Endothelial cell of umbilical vein (primary cell): ENCODE results near the gene PCF11. TPM values are rescaled to one million over a fixed set of nuclear protein-coding genes. Genes with fewer than 3 reads are reported as not detected.
A peak's percentile ranks its signal among the peaks of the same experiment; 100 is the strongest.

Source experiments
- BruUV-seq: library from RNA; stranded (reverse); fragments of 400-500 nt; replicated peaks from 2 replicates; lab custom pipeline; 2021; lab: Mats Ljungman, UMichigan
- CTCF ChIA-PET: fragments of 300-600, 350-600 bp; sonication (Branson Sonifier 250); formaldehyde crosslinking; loops from one replicate; lab custom pipeline; 2021; ENCODE audit warnings: antibody characterized with exemption, inconsistent platforms; lab: Charles Lee
- POLR2A ChIA-PET: fragments of 300-600, 350-600 bp; sonication (Branson Sonifier 250); formaldehyde crosslinking; loops from one replicate; lab custom pipeline; 2021; ENCODE audit warnings: antibody characterized with exemption, inconsistent platforms; lab: Charles Lee
- DNase-seq: peaks from one replicate; pipeline ENCODE4 v3.0.0-alpha.2; 2011; ENCODE audit warnings: low read depth, low spot score
- FAIRE-seq: peaks from 2 replicates; lab custom pipeline; 2011; peaks lifted over from hg19 to GRCh38; lab: Jason Lieb, UNC
- H2AFZ ChIP-seq: 2 replicates; pipeline ENCODE4 v1.6.0; 2012; ENCODE audit warnings: low read depth, low read length, control low read depth, inconsistent platforms
- H3K27ac ChIP-seq: 2 replicates; pipeline ENCODE4 v1.5.1; 2011; ENCODE audit warnings: low read depth, mild to moderate bottlenecking, control low read depth, low read length, moderate library complexity; ENCODE audit not compliant: insufficient read depth
- H3K27me3 ChIP-seq, 2 experiments: 2 replicates each; pipeline versions ENCODE4 v1.6.0 to v1.6.1; 2011; ENCODE audit warnings: low read length in 2 of 2, mixed read lengths in 1 of 2; ENCODE audit not compliant: control insufficient read depth in 2 of 2, insufficient read depth in 2 of 2
- H3K36me3 ChIP-seq, 2 experiments: 2 replicates in 1 of 2; 3 replicates in 1 of 2; pipeline ENCODE4 v1.5.1; 2011; ENCODE audit warnings: low read length in 2 of 2, mild to moderate bottlenecking in 1 of 2, moderate library complexity in 1 of 2; ENCODE audit not compliant: control insufficient read depth in 2 of 2, insufficient read depth in 2 of 2; ENCODE audit errors: extremely low read depth in 1 of 2
- H3K4me1 ChIP-seq: 3 replicates; pipeline ENCODE4 v1.5.1; 2011; ENCODE audit warnings: mild to moderate bottlenecking, low read length; ENCODE audit not compliant: control insufficient read depth, insufficient read depth; ENCODE audit errors: extremely low read depth
- H3K4me2 ChIP-seq: 2 replicates; pipeline ENCODE4 v1.6.1; 2011; ENCODE audit warnings: low read length, control low read depth, mixed read lengths; ENCODE audit not compliant: insufficient read depth
- H3K4me3 ChIP-seq, 3 experiments: fragments of 200-600 bp in 1 of 3; sonication (generic), shearing (Covaris generic) in 1 of 3; replicated peaks in 1 of 3; 2 replicates each; pipeline ENCODE4 v1.5.1; 2011 to 2016; ENCODE audit warnings: control low read depth in 3 of 3, low read length in 3 of 3, mild to moderate bottlenecking in 2 of 3, inconsistent platforms in 1 of 3, low read depth in 1 of 3, moderate library complexity in 1 of 3; ENCODE audit not compliant: insufficient read depth in 1 of 3
- H3K79me2 ChIP-seq: 2 replicates; pipeline ENCODE4 v1.6.0; 2012; ENCODE audit warnings: low read length, inconsistent platforms; ENCODE audit not compliant: control insufficient read depth, insufficient read depth
- H3K9ac ChIP-seq: replicated peaks from 2 replicates; pipeline ENCODE3; 2011; ENCODE audit warnings: low read length, control low read depth; ENCODE audit not compliant: insufficient read depth; ENCODE audit errors: extremely low read depth
- H3K9me1 ChIP-seq: replicated peaks from 3 replicates; pipeline ENCODE4 v1.6.0; 2011; ENCODE audit warnings: mild to moderate bottlenecking, low read length; ENCODE audit not compliant: control insufficient read depth, insufficient read depth; ENCODE audit errors: extremely low read depth
- H3K9me3 ChIP-seq: replicated peaks from 2 replicates; pipeline ENCODE4 v1.5.1; 2012; ENCODE audit warnings: low read length, inconsistent platforms; ENCODE audit not compliant: control insufficient read depth, insufficient read depth
- H4K20me1 ChIP-seq: replicated peaks from 2 replicates; pipeline ENCODE3; 2011; ENCODE audit warnings: mild to moderate bottlenecking, low read length; ENCODE audit not compliant: control insufficient read depth, insufficient read depth; ENCODE audit errors: extremely low read depth
- CTCF ChIP-seq, 2 donors: IDR thresholded peaks; 1 replicate in 1 of 2; 2 replicates in 1 of 2; pipeline ENCODE4 v1.5.1; 2011; ENCODE audit warnings: low read length in 2 of 2, mild to moderate bottlenecking in 2 of 2, moderate library complexity in 2 of 2, control low read depth in 1 of 2, inconsistent platforms in 1 of 2, low read depth in 1 of 2; ENCODE audit not compliant: insufficient read depth in 1 of 2; ENCODE audit errors: extremely low read depth in 1 of 2
- FOS ChIP-seq: IDR thresholded peaks from 2 replicates; pipeline ENCODE4 v1.6.1; 2011; ENCODE audit warnings: mild to moderate bottlenecking, low read length, moderate library complexity, borderline replicate concordance; ENCODE audit not compliant: insufficient read depth
- GATA2 ChIP-seq: IDR thresholded peaks from 2 replicates; pipeline ENCODE4 v1.7.0; 2011; ENCODE audit warnings: low read depth, mild to moderate bottlenecking, moderate library complexity, mixed read lengths, low read length; ENCODE audit not compliant: insufficient read length, insufficient read depth
- JUN ChIP-seq: IDR thresholded peaks from 2 replicates; pipeline ENCODE4 v1.6.1; 2011; ENCODE audit warnings: borderline replicate concordance, low read depth; ENCODE audit not compliant: insufficient read length, insufficient read depth
- MAX ChIP-seq: IDR thresholded peaks from 2 replicates; pipeline ENCODE4 v1.6.1; 2011; ENCODE audit not compliant: insufficient read depth, insufficient read length
- MYC ChIP-seq: IDR thresholded peaks from one replicate; pipeline ENCODE4 v1.6.1; 2011; ENCODE audit warnings: mild to moderate bottlenecking, low read depth, low read length
- POLR2A ChIP-seq: IDR thresholded peaks from 2 replicates; pipeline ENCODE4 v1.6.1; 2012; ENCODE audit warnings: low read depth, mild to moderate bottlenecking, control low read depth, low read length
- POLR2AphosphoS5 ChIP-seq: IDR thresholded peaks from 2 replicates; pipeline ENCODE4 v1.6.1; 2012; ENCODE audit warnings: low read depth, mild to moderate bottlenecking, control low read depth, low read length, moderate library complexity; ENCODE audit not compliant: insufficient read depth
- dilution Hi-C: fragments of 300-500 bp; cut with MboI; formaldehyde crosslinking; loops from one replicate; pipeline ENCODE4 v1.15.0; 2019; ENCODE audit warnings: low sequenced_read_pairs; ENCODE audit not compliant: extremely low pct_ligation_motif_present
- intact Hi-C: fragments of 100-400 bp; cut with micrococcal nuclease; formaldehyde crosslinking; loops from one replicate; pipeline ENCODE4 v1.10.0; 2022
- polyA plus RNA-seq, 4 experiments: library from polyadenylated mRNA; depleted of rRNA in 3 of 4; stranded (reverse) in 3 of 4; unstranded in 1 of 4; fragments of >200 nt; gene quantifications; 2 replicates each; pipeline versions ENCODE4 v1.2.1 to v1.2.3, GENCODE V29; 2011 to 2012; ENCODE audit warnings: missing spikeins in 1 of 4
- total RNA-seq: library from RNA; stranded (reverse); gene quantifications from 2 replicates; pipeline ENCODE4 v1.2.3, GENCODE V29; 2021

PCF11 gene
- total and polyA plus RNA-seq, 2 donors (not counting 3 experiments of a cell fraction or from before 2014, with no cell fraction given), result 38.0 to 51.2 TPM

- peaks cover 3% of the 10 kb centered on the region for H3K4me1 ChIP-seq
- H2AFZ ChIP-seq, result peak overlapping the region; percentile 23
- no peaks in the 10 kb centered on the region for H3K27me3 ChIP-seq
- TF ChIP-seq MAX, result no peak
- no peak for TF ChIP-seq MYC
- TF ChIP-seq JUN, result no peak
- TF ChIP-seq POLR2A, result no peak
- no peak for TF ChIP-seq FOS
- TF ChIP-seq POLR2AphosphoS5, result no peak
- CTCF ChIA-PET, result interaction anchor here (1.2 to 1.4 kb wide), 2 partner anchors 14 to 32 kb away, joined by 4 read pairs; no protein-coding TSS in a partner anchor
- no peak overlapping the region for H3K4me3 ChIP-seq
- DNase-seq (no peak), FAIRE-seq (no peak)
- H3K36me3 ChIP-seq, result no peaks in the 10 kb centered on the region
- POLR2A ChIA-PET, result no interaction called here
- H3K27ac ChIP-seq, result no peak overlapping the region
- H3K9me1 ChIP-seq, result no peaks in the 10 kb centered on the region
- no peaks in the 10 kb centered on the region for H3K79me2 ChIP-seq
- intact Hi-C loops, result no loop called here
- H3K4me2 ChIP-seq, result no peak overlapping the region
- dilution Hi-C loops, result no loop called here
- BruUV-seq, result no TSS peak
- H3K9me3 ChIP-seq, result no peaks in the 10 kb centered on the region
- no peak overlapping the region for H3K9ac ChIP-seq
- H4K20me1 ChIP-seq, result no peaks in the 10 kb centered on the region
Measured at GRCh38 chr11:83118814-83119213, 38.1 kb upstream of the PCF11 start.

DNA sequence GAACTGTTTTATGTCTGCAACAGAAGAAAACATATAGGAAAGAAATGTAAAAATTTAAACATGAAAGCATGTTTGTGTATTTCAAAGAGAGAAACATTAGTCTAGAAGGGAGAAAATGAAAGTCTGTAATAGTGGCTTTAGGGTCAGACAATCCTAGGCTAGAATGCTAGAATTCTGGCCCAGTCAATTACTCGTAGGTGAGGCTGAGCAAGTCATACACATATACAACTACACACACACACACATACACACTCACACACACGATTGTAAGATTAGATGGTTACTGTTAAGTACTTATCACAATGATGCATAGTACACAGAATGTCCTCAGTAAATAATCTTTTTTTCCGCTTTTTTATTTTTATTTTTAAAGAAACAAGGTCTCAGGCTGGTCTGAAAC is 37.7 kb upstream of the PCF11 start:
- CTCF ChIA-PET, result interaction anchor here (1.4 kb wide), 1 partner anchor 14 kb away, joined by 4 read pairs; no protein-coding TSS in a partner anchor
- no peak overlapping the region for H2AFZ ChIP-seq
- DNase-seq, result no peak
- no peak overlapping the region for H3K9ac ChIP-seq
- no peak for TF ChIP-seq GATA2
- no peak for TF ChIP-seq JUN
- no peak for TF ChIP-seq FOS
- no peak for TF ChIP-seq CTCF (IDR thresholded peaks at IDR 0.05; ENCODE audit: extremely low read depth in 1 of 2, insufficient read depth in 1 of 2, low read depth in 1 of 2, low read length in 2 of 2)
- no peak for TF ChIP-seq MYC
- no peak for TF ChIP-seq POLR2A
- no peak for TF ChIP-seq POLR2AphosphoS5
- no peak for TF ChIP-seq MAX
- no peaks in the 10 kb centered on the region for H3K9me1 ChIP-seq
- no TSS peak for BruUV-seq
- intact Hi-C loops, result no loop called here
- peaks cover 3% of the 10 kb centered on the region for H3K4me1 ChIP-seq
- no peaks in the 10 kb centered on the region for H4K20me1 ChIP-seq
- no peaks in the 10 kb centered on the region for H3K36me3 ChIP-seq
- no peak overlapping the region for H3K27ac ChIP-seq
- dilution Hi-C loops, result no loop called here
- no peak overlapping the region for H3K4me3 ChIP-seq
- no peaks in the 10 kb centered on the region for H3K9me3 ChIP-seq
- FAIRE-seq, result no peak
- POLR2A ChIA-PET, result no interaction called here
- H3K79me2 ChIP-seq, result no peaks in the 10 kb centered on the region
- no peak overlapping the region for H3K4me2 ChIP-seq
- no peaks in the 10 kb centered on the region for H3K27me3 ChIP-seq
